GM10266 (cell line): ENCODE data around the gene NAALADL2.
"Not testable (repeated sequence)": the region's sequence is repeated elsewhere in the genome, so short reads cannot be mapped to it uniquely, and the experiment has no call there.

Experiments used
- DNase-seq: peaks from one replicate; pipeline ENCODE4 v3.0.0; 2012; ENCODE audit errors: extremely low spot score
- CTCF ChIP-seq: IDR thresholded peaks from 2 replicates; pipeline ENCODE4 v1.5.1; 2012; ENCODE audit warnings: mild to moderate bottlenecking, low read depth; ENCODE audit not compliant: control insufficient read depth, insufficient read depth; ENCODE audit errors: missing control alignments

Gene NAALADL2

GRCh38 chr3:175161291-175161690 lies 302.2 kb downstream of the NAALADL2 start:
- no peak for TF ChIP-seq CTCF
- no peak for DNase-seq

GRCh38 chr3:175163686-175164085 lies 304.6 kb downstream of the NAALADL2 start:
- no peak for TF ChIP-seq CTCF
- DNase-seq, result no peak

GRCh38 chr3:175173117-175173516 lies 314.0 kb downstream of the NAALADL2 start:
- not testable (repeated sequence) for DNase-seq

- TF ChIP-seq CTCF, result no peak
- DNase-seq, result no peak
These were observed 317.4 kb downstream of the NAALADL2 start for GRCh38 chr3:175176556-175176955.

- TF ChIP-seq CTCF, result no peak
- no peak for DNase-seq
These were observed 319.9 kb downstream of the NAALADL2 start for GRCh38 chr3:175179055-175179454.

GRCh38 chr3:175184392-175184791 lies 325.3 kb downstream of the NAALADL2 start:
- DNase-seq, result no peak
- no peak for TF ChIP-seq CTCF

- TF ChIP-seq CTCF, result no peak
- DNase-seq, result no peak
These were observed 326.8 kb downstream of the NAALADL2 start for GRCh38 chr3:175185903-175186302.

GRCh38 chr3:175186511-175186910 lies 327.4 kb downstream of the NAALADL2 start:
- no peak for TF ChIP-seq CTCF
- no peak for DNase-seq
